Globus pallidus (tissue), 1 donor: ENCODE data around the gene ASH1L.

Source experiments
- DNase-seq: peaks from one replicate; pipeline ENCODE4 v3.0.0-alpha.2; 2015; ENCODE audit warnings: low spot score

The ASH1L gene

GRCh38 chr1:155326020-155326526 lies 236.5 kb downstream of the ASH1L start:
- DNase-seq: no peak

GRCh38 chr1:155325603-155325893 lies 237.1 kb downstream of the ASH1L start:
- DNase-seq: no peak

GRCh38 chr1:155324717-155325602 lies 237.6 kb downstream of the ASH1L start:
- no peak for DNase-seq

DNA sequence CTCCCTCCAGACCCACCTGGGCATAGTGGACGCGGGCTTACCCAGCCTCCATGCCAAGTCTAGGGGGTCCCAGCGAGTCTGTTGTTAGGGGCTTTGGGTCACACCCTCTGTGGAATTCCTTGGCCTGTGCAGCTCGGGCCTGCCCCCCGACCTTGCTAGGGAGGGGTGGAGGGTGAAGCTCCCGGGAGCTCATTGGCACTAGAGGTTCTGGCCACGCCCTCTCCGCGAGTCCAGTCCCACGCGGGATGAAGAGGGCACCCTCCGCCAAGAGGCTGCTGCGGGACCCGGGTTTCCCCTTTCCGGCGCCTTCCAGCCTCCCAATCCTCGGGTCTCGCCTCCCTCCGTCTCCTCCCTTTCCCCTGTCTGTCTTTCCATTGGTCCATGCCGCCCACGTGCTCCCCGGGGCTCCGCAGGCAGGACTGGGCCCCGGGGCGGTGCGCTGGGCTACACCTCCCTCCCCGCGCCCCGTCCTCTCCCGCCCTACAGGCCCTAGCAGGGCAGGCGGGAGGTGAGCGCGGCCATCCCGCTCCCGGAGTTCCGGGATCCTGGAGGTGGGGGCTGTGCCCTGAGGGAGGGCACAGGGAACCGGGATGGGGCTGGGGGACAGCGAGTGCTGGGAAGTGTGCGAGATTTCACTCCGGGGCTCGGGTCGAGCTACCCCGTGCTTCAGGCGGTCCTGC lies 238.4 kb downstream of the ASH1L start:
- DNase-seq: peak; percentile 96

DNA sequence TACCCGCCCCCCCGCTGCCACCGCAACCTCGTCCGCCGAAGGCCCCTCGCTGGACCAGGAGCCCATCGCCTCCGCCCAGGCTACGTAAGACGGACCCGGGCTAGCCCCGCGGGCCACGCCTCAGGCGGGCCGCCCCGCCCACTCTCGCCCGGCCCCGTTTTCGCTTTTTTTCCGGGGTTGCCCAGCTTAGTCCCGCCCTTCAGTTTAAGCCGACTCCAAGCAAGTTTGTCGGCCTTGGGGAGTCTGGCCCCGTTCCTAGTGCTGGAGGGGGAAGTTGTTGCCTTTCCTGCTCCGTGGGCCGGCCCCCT lies 238.9 kb downstream of the ASH1L start:
- DNase-seq: peak; percentile 81

DNA sequence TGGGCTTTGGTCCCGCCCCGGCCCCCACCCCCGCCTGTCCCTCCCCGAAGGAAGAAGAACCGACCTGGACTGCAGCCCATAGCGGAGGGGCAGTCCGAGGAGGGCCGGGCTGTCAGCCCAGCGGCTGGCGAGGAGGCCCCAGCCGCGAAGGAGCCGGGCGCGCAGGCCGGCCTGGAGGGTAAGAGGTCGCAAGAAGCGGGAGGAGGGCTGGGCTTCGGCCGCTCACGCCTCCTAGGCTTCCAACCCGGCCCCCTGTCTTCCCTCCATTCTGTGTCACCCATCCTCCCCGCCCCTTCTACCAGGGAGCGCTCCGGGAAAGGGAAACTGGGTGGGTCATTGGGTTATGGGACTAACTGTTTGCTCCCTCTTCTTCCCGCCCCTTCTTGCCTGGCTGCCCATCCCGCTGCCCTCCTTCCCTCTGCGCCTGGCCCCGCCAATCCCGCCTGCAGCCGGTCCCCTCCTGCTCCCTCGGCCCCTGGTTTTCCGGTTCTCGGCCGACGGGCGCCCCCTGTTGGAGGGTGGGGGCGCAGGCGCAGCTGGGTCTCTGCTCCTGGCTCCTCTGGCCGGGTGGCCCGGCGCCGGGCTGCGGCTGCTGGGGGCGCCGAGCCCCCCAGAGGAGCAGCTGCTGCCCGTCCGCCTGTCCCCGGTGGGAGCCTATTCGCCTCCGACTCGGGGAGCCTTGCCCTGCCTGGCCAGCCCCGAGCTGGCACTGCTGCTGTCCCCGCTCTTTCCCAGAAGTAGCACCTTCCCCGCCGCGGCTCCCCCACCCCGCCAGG lies 239.5 kb downstream of the ASH1L start:
- peak; percentile 84 for DNase-seq

DNA sequence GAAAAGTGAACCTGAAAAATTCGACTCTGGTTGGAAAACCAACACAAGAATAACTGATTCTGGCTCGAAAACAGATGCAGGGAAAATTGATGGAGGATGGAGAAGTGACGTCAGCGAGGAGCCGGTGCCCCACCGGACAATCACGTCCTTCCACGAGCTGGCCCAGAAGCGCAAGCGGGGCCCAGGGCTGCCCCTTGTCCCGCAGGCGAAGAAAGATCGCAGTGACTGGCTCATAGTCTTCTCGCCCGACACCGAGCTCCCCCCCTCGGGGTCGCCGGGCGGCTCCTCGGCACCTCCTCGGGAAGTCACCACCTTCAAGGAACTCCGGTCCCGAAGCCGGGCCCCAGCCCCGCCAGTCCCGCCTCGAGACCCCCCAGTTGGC lies 240.0 kb downstream of the ASH1L start:
- DNase-seq: no peak

GRCh38 chr1:155321639-155322503 lies 240.7 kb downstream of the ASH1L start:
- no peak for DNase-seq

- DNase-seq: peak; percentile 64
These were observed 241.7 kb downstream of the ASH1L start, which contains the start of gene RUSC1 for GRCh38 chr1:155320661-155321617. Gene RUSC1 (plus strand): TSS chr1:155320894. CDS start chr1:155321774, 880 bp downstream.

DNA sequence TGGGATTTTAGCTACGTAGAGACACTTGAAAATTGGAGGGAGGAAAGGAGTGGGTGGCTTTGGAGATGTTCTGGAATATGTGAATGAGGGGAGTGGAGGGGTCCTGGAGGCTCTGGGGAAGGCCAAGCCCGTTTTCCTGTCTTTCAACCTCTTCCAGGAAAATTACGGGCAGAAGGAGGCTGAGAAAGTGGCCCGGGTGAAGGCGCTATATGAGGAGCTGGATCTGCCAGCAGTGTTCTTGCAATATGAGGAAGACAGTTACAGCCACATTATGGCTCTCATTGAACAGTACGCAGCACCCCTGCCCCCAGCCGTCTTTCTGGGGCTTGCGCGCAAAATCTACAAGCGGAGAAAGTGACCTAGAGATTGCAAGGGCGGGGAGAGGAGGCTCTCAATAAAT lies 242.4 kb downstream of the ASH1L start:
- no peak for DNase-seq

GRCh38 chr1:155319536-155319935 lies 243.1 kb downstream of the ASH1L start:
- no peak for DNase-seq

GRCh38 chr1:155318082-155318481 lies 244.5 kb downstream of the ASH1L start:
- no peak for DNase-seq

DNA sequence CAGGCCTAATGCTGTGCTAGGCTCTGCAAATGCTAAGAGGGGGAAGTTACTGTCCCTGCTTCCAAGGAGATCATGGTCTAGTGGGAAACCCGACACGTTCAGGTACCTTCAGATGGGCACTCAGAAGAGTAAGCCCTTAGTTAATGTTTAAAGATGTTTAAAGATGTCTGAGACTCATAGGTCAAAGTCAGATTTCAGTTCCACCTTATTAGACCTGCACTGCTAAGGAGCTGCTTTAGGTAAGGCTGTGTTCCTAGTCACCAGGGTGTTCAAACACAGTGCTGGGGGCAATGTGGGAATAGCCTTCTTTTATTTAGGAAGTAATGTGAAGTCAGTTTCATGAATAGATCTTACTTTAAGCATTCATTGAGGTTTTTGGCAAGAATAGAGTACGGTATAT lies 245.7 kb downstream of the ASH1L start:
- no peak for DNase-seq

GRCh38 chr1:155313261-155313660 lies 249.3 kb downstream of the ASH1L start:
- no peak for DNase-seq

GRCh38 chr1:155309423-155310021 lies 253.1 kb downstream of the ASH1L start:
- no peak for DNase-seq

DNA sequence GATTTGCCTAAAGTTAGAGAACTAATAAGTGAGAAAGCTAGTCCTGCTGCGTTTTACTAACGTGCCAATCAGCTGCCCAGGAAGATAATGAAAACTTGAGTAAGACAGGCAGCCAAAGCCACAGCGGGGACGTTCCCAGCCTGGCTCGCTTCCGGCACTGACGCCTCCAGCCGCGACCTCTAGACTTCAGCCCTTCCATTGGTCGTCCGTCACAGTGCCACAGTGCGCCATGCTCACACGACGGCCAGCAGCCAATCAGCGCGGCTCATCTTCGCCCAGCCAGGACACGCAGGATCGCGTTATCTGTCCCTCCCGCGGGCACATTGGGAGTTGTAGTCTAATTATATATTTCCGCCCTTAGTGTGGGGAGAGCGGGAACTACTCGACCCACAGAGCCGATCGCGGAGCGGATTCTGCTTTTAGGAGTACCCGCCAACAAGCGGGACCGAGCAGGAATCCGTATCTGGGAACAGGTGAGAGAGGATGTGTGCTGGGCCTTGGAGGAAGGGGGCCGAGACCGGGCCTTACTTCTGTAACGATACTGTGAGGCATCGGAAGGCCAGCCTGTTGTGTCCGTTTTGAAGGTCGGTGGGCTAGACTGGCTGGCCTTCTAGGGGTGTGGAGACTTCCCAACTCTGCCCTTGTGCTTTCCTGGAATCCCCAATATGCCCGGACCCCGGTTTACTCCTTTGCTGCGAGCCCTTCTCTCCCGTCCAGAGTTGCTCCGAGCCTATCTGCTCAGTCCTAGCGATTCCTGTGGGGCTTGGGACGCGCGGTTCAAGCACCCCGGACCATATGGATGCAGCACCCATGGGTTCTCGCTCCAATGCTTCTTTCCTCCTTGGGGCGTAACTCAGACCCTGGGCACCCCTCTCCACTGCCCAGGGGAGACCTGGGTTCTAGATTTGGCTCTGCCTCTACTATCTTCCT lies 253.8 kb downstream of the ASH1L start, which contains the start of gene FDPS:
Gene FDPS, plus strand, starts transcription at position 374 of the 930 bp plus-strand sequence. CDS start 924 bp downstream, outside the sequence.
- peak; percentile 100 for DNase-seq

- no peak for DNase-seq
These were observed 255.3 kb downstream of the ASH1L start for GRCh38 chr1:155307247-155307740.

GRCh38 chr1:155305881-155306391 lies 256.7 kb downstream of the ASH1L start:
- no peak for DNase-seq
